GM18505 (cell line): ENCODE results near the gene DIPK1B.

ENCODE experiments used
- ATAC-seq: cut with Tn5 transposase; IDR thresholded peaks from one replicate; pipeline ENCODE4 v1.9.1; 2021; ENCODE audit not compliant: unreplicated experiment
- POLR2A ChIP-seq: IDR thresholded peaks from 4 replicates; pipeline ENCODE4 v1.6.1; 2011; ENCODE audit warnings: borderline replicate concordance; ENCODE audit not compliant: insufficient read depth, insufficient read length; ENCODE audit errors: extremely low read depth

DIPK1B gene

GRCh38 chr9:136728548-136729123 lies 16.3 kb downstream of the DIPK1B start:
- TF ChIP-seq POLR2A = no peak

GRCh38 chr9:136729144-136729543 lies 16.8 kb downstream of the DIPK1B start:
- ATAC-seq = no peak

More at GRCh38 chr9:136728548-136729123, 16.3 kb downstream of the DIPK1B start:
- peak; percentile 28 for ATAC-seq

GRCh38 chr9:136729926-136730325 lies 17.6 kb downstream of the DIPK1B start:
- no peak for TF ChIP-seq POLR2A
- ATAC-seq = no peak

More at GRCh38 chr9:136729144-136729543, 16.8 kb downstream of the DIPK1B start:
- no peak for TF ChIP-seq POLR2A

- no peak for ATAC-seq
- no peak for TF ChIP-seq POLR2A
These were observed 20.2 kb downstream of the DIPK1B start for GRCh38 chr9:136732444-136733178.

GRCh38 chr9:136733611-136734010 lies 21.2 kb downstream of the DIPK1B start:
- ATAC-seq = no peak
- no peak for TF ChIP-seq POLR2A

GRCh38 chr9:136734837-136735496 lies 22.6 kb downstream of the DIPK1B start:
- no peak for ATAC-seq
- no peak for TF ChIP-seq POLR2A

GRCh38 chr9:136735812-136736480 lies 23.6 kb downstream of the DIPK1B start:
- no peak for ATAC-seq
- no peak for TF ChIP-seq POLR2A

GRCh38 chr9:136738960-136739359 lies 26.6 kb downstream of the DIPK1B start:
- no peak for TF ChIP-seq POLR2A
- no peak for ATAC-seq

GRCh38 chr9:136739509-136739908 lies 27.1 kb downstream of the DIPK1B start:
- no peak for TF ChIP-seq POLR2A
- ATAC-seq = no peak

- TF ChIP-seq POLR2A = no peak
- ATAC-seq = no peak
These were observed 27.7 kb downstream of the DIPK1B start for GRCh38 chr9:136740069-136740468.

GRCh38 chr9:136740491-136740890 lies 28.1 kb downstream of the DIPK1B start:
- no peak for ATAC-seq
- TF ChIP-seq POLR2A = no peak

GRCh38 chr9:136740971-136741882 lies 28.9 kb downstream of the DIPK1B start:
- no peak for TF ChIP-seq POLR2A
- no peak for ATAC-seq
